HG03558 (cell line): ENCODE measurements around the gene MPRIP.

ENCODE experiments used
- ATAC-seq: cut with Tn5 transposase; IDR thresholded peaks from one replicate; pipeline ENCODE4 v1.9.1; 2021; ENCODE audit warnings: moderate number of reproducible peaks; ENCODE audit not compliant: unreplicated experiment; ENCODE audit errors: extremely low read depth

MPRIP gene

DNA sequence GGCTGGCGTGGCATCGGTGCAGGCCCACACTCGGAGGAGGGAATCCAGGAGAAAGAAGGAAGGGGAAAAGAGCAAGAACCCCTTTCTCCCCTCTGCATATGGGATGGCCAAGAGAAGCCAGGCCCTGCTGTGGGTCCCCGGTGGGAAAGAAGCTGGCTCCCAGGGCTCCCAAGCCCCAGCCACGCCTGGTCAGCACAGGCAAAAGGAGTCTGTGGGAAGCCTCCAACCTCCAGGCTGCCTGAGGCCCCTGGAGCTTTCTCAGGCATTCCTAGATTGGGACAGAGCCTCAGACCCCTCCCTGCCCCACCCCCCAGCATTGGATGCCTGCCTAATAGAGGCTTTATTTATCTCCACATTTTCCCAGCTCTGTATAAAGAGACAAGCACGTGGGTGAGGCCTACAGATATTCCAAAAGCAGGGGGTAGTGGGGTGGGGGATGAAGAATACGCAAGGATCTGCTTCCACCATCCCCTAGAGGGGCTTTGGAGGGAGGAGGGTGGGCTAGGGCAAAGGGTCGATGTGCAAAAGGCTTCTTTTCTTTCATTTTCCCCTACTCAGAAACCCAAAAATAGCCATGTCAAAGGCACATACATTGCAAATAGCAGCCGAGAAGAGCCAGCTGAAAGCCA lies 56.4 kb downstream of the MPRIP start:
- no peak for ATAC-seq

DNA sequence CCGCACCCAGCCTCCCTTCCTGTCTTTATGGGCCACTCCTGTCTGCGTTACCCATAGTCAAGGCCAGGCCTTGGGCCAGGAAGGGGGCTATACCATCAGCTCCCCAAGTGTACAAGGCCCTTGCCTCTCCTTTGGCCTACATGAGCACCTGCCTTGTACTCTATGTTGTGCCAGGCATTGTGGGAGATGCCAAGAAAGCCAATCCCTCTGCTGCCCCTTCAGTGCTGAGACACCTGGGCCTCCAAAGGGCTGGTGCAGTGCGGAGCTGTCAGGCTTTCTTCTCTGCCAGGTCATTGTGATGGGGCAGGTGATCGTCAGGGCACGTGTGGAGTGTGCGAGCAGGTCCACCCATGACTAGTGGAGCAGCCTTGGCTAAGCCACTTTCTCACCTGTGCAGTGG lies 59.9 kb downstream of the MPRIP start:
- no peak for ATAC-seq

DNA sequence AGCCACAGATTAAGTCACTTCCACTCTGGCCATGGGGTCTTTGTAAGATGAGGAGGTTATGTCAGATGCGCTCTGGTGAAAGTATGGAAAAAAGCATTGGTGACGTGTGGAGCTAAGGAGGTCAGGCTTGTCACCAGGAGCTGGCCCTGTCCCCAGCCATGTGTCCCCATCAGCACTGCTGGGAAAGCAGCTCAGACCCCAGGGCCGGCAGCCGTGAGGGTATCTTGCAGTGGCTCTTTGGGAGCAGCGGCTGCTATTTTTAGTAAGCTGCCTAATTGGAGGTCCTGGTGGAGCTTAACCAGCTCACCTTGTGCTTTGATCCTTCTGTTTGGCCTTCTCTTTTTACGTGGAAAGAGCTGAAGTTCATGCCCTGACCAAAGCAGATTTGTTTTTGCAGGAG lies 60.9 kb downstream of the MPRIP start:
- no peak for ATAC-seq

DNA sequence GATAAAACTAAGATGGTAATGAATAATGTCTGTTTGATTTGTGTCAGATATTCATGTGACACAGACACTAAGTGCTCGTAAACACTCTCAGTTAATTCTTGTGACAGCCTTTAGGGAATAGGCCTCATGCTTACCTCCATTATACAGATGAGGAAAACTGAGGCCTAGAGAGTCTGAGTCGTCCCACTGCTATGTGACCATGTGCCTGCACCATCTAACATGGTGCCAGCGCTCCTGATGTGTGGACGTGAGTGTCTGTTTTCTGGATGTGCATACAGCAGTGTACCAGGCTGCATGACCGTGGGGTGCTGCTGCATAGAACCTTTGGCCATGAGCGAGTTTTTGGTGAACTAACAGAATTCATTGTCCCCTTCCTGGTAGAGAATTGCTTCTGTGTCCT lies 61.8 kb downstream of the MPRIP start:
- ATAC-seq: no peak

DNA sequence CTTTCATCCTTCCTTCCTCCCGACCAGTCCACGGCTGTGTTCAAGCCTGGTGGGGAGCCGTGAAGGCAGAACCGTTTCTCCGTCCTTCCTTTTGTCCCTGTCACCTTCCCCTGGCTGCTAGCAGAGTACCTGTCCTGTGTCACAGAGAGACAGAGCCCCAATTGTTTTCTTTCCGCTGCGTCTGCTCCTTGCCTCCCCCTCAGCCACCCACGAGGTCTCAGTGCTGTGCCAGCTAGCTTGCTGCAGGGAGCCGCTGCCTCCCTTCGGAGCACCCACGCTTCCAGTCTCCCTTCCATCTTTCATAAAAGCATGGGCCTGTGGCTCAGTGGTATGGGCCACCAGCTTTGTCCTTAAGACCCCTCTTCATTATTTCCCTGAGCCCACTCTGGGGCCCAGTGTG lies 62.2 kb downstream of the MPRIP start:
- ATAC-seq: no peak

DNA sequence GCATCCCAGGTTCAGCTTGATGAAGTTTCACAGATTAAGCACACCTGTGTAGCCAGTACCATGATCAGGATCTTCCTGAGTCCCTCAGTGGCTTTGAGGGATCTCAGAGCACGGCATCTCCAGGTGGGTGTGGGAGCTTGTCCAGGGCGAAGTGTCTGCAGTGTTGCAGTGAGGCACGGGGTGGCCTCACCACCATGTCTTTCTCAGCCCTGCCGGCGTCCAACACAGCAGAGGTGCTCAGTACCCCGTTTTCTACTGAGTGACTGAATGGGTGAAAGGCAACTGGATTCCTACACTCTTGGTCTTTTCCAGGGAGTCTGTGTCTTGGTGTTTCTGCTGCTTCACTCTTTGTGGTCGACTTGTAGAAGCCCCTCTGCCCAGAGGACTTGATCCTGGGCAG lies 63.7 kb downstream of the MPRIP start:
- no peak for ATAC-seq

DNA sequence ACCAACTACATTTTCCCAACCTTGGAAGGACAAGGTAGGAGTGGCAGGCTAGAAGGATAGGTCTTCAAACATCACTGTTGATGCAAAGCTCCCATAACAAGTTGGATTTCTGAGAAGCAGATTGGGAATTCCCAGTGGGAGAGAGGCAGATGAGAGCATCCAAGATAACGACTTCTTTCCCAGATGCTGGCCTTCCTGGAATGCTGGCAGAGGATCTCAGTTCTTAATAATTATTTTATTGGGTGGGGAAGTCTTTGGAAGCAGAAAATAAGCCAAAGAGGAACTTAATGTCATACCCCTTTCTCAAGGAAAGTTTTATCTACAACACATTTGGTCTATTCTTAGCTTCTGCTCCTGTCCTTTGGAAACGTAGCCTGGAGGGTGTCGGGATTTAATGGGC lies 64.5 kb downstream of the MPRIP start:
- ATAC-seq: no peak

DNA sequence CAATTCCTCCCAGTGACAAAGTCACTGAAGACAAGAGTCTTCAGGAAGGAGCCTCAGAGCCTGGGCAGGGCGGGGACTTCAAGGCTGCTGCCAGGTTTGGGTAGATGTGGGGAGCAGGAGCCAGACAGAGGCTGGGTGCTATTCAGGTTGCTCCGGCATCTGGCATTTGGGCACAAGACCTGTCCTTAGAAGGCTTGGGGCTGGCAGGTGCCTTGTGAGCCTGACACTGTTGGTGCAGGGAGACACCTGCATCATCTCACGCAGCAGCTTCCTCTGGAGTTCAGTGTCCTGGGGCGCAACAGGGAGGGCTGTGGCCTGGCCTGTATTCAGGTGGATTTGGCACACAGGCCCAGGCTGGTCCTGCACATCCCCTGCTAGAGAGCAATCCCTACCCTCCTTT lies 65.0 kb downstream of the MPRIP start:
- ATAC-seq: no peak

DNA sequence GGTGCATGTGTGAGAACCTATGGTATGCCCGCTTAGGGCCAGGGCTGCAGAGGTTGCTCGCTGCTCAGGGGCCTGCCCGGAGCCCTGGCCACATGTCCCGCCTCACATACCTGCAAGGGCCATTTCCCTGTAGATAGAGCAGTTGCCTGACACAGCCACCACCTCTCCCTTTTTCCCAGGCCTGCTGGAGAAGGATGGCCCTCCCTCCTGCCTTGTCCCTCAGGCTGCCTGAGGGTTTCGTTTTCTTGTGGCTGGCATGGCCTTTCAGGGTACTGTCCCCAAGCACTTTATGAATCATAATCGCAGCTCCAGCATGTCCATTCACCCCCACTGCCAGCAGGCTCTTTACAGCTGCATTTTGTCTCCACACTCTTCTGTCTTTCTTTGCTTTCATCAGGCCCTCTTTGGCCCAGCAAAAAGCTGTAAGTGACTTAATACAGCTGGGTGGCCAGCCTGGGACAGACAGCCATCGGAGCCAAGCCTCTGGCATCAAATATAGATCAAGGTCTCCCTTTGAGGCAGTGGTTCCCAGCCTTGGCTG lies 65.7 kb downstream of the MPRIP start:
- ATAC-seq: no peak

DNA sequence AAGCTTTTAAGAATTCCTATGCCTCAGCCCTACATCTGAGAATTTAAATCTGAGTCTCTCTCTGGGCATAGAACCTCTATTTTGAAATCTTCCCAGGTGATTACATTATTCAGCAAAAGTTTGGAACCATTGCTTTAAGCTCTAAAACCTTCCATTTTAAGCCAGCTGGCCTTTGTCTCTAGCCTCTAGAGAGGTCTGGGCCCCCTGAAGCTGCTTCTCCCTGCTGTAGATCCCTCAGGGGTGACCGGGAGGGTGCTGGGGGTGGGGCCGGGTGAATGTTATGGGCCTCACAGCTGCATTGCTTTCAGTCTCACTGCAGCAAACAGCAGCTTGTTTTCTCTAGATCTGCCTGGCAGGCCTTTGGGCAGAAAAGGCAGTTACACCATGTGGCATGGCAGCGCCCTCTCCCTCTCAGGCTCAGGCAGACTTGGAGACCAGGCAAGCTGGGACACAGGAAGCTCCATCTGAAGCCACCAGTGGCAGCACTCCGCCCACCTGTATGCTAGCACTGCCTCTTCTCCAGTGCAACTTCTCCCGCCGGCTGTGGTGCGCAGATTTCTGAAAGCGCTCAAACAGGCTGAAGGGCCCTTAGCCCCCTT lies 66.3 kb downstream of the MPRIP start:
- ATAC-seq: no peak

DNA sequence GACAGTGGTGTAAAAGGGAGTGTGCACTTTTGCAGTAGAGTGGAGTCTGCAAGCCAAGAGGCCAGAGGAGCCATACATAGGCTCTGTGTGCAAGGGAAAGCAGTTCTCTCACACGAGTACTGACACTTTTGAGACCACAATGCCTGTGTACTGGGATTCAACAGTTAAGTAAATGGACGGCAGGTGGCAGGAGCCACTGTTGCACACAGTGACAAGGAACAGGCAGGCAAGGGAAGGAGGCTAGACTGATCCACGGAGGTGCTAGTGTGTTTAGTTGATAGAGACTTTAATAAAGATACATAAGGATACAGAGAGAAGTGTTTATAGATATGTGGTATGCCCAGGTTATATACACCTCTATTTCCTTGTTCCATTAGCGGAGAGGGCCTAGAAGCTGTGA lies 67.0 kb downstream of the MPRIP start:
- no peak for ATAC-seq

DNA sequence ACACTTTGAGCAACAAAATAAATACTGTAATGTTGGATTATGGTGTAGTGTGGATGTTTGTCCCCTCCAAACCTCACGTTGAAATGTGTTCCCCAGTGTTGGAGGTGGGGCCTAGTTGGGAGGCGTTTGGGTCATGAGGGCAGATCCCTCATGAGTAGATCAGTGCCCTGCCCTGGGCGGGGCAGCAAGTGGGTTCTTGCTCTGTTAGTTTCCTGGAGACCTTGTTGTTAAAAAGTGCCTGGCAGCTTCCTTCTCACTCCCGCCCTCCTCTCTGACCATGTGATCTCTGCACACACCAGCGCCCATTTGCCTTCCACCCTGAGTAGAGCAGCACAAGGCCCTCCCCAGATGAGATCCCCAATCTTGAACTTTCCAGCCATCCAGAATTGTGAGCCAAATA lies 67.7 kb downstream of the MPRIP start:
- ATAC-seq: no peak

DNA sequence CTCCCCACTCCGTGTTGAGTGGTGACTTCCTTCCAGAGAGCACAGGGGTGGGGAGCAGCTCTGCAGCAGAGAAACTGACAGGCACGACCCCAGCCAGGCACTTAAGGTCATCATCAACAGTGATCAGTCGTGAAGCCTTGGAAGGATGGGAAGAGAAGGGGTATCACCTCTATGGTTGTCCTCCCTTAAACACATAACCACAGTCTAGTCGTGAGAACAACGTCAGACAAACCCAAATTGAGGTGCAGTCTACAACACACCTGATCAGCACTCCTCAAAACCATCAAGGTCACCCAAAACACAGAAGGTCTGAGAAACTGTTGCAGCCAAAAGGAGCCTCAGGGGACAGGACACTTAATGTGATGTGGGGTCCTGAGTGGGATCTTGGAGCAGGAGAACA lies 68.3 kb downstream of the MPRIP start:
- no peak for ATAC-seq

DNA sequence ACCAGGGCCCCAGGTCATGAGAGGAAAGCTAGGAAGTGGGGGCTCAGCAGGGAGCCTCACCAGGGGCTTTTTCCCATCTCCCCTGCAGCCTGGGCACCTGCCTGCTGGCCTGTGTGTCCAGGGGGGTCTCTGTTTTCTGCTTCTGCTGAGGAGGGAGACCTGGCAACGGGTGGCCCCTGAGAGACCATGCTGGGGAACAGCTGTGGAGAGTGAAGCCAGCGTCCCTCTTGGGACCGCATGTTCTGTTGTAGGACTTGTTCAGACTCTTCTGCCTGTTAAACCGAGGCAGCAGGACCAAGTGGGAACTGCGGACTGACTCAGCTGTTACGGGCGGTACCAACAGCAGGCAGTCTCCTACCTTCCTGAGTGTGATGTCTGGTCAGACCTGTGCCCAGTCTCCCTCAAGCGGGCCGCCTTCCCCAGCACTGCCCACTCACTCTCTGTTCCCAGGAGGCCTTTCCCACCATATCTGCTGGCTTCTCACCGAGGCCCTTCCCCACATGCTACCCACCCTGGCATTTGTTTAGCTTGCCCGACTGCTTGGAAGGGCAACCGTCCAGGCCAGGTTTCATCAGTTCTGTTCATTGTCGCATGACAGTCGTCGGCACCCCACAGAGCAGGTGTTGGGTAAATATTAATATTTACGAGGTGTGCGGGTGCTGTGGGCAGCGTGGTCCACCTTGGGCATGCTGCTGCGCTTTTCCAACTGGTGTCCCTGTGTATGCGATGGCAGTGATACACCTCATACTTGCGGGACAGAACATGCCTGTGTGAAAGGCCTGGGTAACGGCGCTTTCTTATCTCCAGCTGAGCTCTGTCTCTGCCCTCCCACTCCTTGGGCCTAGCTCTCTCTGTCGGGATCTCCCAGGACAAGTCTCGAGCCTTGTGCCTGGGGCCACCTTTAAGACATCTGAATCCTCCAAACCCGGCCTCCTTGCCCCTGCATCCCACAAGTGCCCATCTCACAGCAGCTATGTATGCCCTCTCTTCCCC lies 69.4 kb downstream of the MPRIP start:
- ATAC-seq: no peak

DNA sequence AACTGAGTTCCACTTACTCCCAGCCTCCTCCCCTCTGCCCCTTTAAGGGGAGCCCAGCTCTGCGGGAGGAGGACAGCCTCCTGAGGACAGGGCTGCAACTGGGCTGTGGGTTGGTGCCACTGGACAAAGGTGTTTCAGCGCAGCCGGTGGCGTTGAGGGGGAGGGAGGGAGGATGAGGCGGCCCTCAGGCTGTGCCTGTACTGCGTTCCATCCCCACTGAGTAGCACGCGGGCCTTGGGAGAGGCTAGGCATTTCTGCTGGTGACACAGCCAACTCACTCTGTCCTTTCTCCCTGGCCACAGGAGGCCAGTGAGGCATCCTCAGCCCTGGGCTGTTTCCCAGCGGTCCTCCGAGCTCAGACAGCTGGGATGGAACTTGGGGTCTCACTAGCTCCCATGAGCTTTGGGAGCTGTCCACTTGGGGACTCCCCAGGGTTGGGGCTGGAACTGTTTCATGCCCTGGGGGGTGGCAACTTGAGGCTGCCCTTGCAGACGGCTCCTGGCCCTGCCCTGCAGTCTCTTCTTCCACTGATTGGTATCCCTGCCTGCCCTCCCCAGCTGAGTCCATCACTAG lies 70.5 kb downstream of the MPRIP start:
- no peak for ATAC-seq

DNA sequence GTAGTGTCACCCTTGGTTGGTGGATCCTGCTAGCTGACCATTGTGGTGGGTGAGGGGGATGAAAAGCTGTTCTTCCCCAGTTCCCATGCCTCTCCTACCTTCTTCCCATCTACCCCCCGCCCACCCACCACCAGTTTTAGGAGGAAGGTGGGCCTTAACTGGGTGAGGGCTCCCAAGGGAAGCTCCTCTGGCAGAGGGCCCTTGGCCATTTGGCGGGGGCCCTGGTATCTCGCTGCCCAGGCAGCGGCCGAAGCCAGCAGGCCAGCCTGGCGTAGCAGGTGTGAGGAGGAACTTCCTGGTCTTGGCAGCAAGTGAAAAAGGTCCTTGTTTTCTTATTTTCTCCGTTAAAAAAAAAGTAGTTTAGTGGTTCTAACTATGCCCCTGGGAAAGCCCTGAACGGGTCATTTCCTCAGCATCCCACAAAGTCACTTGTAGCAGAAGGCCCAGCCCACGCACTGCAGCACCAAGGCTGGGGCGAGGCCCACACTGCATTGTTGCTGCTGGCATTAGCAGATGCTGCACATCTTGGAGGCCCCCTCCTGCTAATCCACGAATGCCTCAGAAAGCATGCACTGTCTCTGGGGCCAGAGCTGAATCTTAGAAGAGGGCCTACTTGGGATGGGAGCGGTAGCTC lies 72.5 kb downstream of the MPRIP start:
- no peak for ATAC-seq

DNA sequence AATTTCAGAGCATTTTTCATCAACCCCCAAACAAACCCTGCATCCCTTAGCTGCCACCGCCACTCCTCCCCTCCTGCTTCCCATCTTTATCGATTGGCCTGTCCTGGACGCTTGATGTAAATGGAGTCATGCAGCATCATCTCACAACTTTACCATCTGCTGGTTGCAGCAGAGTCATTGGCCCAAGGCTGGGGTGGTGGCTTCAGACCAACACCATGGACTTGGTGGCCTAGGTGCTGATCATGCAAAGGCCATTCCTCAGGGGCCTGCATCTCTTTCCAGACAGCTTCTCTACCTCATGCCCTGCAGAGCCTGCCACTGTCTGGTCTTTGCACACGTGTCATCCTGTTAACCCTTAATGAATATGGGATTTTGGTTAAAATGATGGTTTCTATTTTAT lies 73.4 kb downstream of the MPRIP start:
- ATAC-seq: no peak

DNA sequence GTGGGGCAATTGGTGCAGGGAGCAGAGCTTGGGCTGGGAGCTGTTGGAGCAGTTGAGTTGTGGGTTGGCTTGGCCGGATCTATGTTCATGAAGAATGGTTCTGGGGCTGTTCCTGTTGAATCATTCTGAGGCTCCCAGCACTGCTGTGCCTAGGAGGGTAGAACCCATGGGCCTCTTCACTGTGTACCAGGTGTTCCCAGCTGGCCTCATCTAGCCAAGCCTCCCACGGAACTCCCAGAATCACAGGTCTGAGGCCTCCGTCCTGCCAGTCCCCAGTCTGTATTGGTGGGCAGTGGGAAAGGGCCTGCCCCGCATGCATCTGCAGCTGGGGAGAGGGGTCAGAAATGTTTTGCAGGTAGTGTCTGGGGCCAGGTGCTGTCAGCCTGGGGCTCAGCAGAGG lies 74.1 kb downstream of the MPRIP start:
- no peak for ATAC-seq

DNA sequence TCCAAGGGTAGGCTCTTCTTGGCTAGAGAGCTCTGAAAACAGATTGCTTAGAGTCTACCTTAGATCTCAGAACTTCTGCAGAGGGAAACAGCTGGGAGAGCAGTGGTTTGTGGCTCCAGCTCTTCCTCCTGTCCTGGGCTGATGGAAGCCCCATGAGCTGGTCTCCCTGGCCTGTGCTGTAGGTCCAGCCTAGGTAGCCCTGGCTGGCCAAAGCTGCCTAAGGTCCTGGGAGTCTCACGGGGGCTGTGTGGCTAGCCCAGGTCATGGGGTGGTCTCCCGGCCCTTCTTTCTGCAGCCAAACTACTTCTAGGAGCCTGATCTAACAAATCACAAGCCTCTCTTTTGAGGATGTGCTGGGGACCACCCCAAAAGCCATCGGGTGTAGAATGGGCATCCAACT lies 75.7 kb downstream of the MPRIP start:
- no peak for ATAC-seq

DNA sequence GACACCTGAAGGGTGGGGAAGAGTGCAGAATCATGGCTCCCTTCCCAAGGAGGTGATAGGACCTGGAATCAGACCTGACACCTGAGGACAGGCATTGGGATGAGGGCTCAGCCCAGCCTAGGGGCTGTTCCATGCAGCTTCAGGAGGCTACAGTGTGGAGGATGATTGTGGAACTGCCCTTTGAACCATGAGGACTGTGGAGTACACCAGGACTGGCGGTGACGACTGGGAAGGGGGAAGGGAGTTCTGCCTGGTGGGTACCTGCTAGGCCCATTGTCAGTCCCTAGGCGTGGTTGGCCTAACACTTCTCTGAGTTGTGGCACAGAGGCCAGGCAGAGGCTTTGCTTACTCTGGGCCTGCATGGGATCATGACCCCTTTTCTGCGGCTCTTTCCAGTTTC lies 76.1 kb downstream of the MPRIP start:
- no peak for ATAC-seq
